ENCODE results near the gene AKAP13.

Gene AKAP13

DNA sequence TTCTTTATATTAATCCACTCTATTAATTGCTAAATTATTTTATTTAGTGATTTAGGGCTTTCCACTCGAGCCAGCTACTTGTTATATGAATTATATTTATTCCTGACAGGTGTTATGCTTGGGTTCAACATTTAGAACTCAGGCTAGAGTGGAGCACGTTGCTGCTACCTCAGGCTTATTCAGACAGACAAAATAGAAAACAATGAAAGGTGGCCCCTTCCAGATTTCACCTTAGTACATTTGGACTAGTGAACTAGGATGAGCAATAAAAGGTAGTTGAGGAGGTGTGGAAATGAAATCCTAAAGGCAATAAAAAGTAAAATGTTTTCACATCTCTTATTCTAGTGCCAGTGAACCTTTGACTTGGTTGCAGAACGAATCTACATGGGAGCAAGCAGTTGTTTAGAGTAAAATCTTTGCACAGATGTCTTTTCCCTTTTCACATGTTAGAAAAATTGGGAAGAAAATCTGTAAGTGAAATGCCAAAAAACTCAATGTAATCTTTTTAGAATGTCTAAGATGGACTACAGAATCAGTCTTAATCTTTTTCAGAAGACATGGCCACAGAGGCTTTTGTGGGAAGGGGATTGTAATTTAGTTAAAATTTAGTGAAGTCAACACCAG lies 63.8 kb downstream of the AKAP13 start:
- DNase-seq (ENCODE audit: low read depth) = no peak
- no peak overlapping the region for H3K4me3 ChIP-seq (ENCODE audit: low read length)
- TF ChIP-seq, protein P1, sequence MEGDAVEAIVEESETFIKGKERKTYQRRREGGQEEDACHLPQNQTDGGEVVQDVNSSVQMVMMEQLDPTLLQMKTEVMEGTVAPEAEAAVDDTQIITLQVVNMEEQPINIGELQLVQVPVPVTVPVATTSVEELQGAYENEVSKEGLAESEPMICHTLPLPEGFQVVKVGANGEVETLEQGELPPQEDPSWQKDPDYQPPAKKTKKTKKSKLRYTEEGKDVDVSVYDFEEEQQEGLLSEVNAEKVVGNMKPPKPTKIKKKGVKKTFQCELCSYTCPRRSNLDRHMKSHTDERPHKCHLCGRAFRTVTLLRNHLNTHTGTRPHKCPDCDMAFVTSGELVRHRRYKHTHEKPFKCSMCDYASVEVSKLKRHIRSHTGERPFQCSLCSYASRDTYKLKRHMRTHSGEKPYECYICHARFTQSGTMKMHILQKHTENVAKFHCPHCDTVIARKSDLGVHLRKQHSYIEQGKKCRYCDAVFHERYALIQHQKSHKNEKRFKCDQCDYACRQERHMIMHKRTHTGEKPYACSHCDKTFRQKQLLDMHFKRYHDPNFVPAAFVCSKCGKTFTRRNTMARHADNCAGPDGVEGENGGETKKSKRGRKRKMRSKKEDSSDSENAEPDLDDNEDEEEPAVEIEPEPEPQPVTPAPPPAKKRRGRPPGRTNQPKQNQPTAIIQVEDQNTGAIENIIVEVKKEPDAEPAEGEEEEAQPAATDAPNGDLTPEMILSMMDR (conservative IDR thresholded peaks at IDR 0.05; ENCODE audit: low read length) = no peak

DNA sequence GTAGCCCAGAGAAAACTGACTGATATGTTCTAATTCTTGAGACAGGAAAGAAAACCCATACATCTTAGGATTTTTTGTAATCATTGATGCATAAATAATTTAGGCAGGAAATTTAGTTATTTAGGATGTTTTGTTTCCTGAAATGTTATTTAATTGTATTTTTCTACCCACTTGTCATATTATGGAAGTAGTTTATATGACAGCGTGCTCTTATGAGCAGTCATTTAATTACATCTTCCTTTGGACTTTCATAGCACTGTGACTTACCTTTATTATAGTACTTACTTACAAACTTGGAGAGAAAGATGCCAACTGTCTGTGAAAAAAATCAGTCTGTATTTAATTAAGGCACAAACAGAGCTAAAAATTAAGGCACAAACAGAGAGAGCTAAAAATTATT lies 65.0 kb downstream of the AKAP13 start:
- H3K4me3 ChIP-seq (ENCODE audit: low read length) = no peak overlapping the region
- no peak for DNase-seq (ENCODE audit: low read depth)
- TF ChIP-seq, protein P1 (conservative IDR thresholded peaks at IDR 0.05; ENCODE audit: low read length) = no peak

DNA sequence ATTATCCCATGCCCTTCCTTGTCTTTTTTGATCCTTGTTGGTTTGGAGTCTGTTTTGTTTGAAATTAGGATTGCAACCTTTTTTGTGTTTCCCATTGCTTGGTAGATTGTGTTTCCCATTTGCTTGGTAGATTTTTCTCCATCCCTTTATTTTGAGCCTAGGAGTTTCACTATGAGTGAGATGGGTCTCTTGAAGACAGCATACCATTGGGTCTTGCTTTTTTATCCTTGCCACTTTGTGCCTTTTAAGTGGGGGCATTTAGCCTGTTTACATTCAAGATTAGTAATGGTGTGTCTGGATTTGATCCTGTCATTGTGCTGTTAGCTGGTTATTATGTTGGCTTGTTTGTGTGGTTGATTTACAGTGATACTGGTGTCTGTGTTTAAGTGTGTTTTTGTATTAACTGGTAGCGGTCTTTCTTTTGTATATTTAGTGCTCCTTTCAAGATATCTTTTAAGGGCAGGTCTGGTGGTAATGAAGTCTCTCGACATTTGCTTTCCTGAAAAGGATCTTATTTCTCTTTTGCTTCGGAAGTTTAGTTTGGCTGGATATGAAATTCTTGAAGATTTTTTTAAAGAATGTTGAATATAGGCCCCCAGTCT lies 70.8 kb downstream of the AKAP13 start:
- no peak for DNase-seq (ENCODE audit: low read depth)
- TF ChIP-seq, protein P1 (conservative IDR thresholded peaks at IDR 0.05; ENCODE audit: low read length) = no peak
- no peak overlapping the region for H3K4me3 ChIP-seq (ENCODE audit: low read length)

DNA sequence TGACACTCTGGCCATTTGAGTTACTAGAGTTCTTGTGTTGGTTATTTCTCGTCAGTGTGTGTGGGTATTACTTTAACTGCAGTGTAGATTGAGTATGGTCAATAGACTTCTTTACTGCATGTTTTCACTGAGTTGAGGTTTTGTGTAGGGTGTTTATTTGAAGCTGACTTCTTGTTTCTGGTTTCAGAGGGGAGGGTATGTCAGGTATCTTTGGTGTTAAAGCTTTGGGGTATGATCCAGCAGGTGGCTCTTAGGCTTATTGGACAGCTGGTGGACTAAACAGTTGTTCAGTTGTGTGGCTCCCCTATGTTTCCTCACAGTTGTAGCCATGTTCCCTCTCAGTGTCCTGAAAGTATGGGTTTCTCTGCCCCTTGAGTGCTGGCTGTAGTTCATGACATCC lies 72.0 kb downstream of the AKAP13 start:
- TF ChIP-seq, protein P1 (conservative IDR thresholded peaks at IDR 0.05; ENCODE audit: low read length) = no peak
- no peak for DNase-seq (ENCODE audit: low read depth)
- no peak overlapping the region for H3K4me3 ChIP-seq (ENCODE audit: low read length)

DNA sequence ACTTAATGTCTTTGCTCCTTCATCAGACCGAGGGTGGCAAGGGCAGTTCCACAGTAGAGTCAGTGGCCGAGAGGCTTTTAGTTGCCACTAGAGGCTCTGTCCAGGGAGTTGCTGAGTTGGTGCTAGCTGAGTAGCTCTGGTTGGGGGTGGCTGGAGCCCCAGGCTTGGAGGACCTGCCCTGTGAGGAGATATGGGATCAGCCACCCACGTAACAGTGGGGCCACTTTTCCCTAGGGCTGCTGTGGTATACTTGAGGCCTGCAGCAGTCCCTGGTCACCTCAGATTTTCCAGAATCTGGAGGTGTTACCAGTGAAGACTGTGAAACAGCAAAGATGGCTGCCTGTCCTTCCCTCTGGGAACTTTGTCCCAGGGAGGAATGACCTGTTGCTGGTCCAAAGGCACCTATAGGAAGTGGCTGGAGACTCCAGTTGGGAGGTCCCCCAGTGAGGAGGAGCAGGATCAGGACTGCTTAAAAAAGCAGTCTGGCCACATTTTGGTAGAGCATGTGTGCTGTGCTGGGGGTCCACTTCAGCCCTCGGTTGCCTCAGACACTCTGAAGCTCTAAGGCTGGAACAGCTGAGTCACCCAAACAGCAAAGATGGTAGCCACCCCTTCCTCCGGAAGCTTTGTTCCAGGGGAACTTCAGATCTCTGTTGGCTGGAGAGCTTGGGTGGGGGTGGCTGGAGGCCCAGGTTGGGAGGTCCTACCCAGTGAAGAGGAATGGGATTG lies 72.9 kb downstream of the AKAP13 start:
- TF ChIP-seq, protein P1 (conservative IDR thresholded peaks at IDR 0.05; ENCODE audit: low read length) = no peak
- no peak for DNase-seq (ENCODE audit: low read depth)
- no peak overlapping the region for H3K4me3 ChIP-seq (ENCODE audit: low read length)

DNA sequence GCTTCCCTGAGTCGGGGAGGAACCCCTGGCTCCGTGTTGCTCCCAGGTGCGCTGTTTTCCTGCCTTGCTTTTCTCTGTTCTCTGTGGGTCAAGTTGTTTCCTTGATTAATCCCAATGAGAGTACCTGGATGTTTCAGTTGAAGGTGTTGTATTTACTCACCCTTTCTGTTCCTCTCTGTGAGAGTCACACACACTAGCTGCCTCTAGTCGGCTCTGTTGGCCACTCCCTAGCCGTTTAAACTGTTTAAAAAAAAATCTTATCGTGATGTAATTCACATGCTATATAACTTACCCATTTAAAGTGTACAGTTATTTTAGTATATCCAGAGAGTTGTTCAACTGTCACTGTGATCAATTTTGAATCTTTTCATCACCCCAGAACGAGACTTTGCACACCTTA lies 74.0 kb downstream of the AKAP13 start:
- H3K4me3 ChIP-seq (ENCODE audit: low read length) = no peak overlapping the region
- no peak for DNase-seq (ENCODE audit: low read depth)
- TF ChIP-seq, protein P1 (conservative IDR thresholded peaks at IDR 0.05; ENCODE audit: low read length) = no peak

DNA sequence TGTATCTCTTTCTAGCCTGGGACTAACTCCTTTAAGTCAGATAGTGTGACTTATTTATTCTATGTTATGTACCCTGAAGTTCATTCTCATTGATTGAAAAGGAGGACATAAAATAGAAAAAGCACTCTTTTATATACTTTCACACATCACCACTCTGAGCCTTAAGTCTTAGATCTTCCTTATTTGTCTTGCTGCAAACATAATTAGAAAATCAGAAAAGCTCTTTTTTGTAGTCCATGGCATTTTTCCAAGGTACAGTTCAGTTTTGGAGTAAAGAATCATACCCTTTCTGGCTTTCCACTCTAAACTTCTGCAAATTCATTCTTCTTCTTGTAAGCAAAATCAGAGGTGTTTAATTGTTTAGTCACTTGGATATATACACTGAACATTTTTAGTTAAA lies 75.5 kb downstream of the AKAP13 start:
- H3K4me3 ChIP-seq (ENCODE audit: low read length) = no peak overlapping the region
- no peak for DNase-seq (ENCODE audit: low read depth)
- TF ChIP-seq, protein P1 (conservative IDR thresholded peaks at IDR 0.05; ENCODE audit: low read length) = no peak

Measured in AG10803 (cell line).